IPS-NIHi7 (cell line): Measurements from ENCODE around the gene ERC1.
A peak's percentile ranks its signal among the peaks of the same experiment; 100 is the strongest.
"Not testable (repeated sequence)": the region's sequence is repeated elsewhere in the genome, so short reads cannot be mapped to it uniquely, and the experiment has no call there.

Source experiments
- DNase-seq: peaks from one replicate; pipeline ENCODE4 v3.0.0; 2012; ENCODE audit warnings: mixed read lengths; ENCODE audit errors: extremely low spot score

The ERC1 gene

GRCh38 chr12:1073652-1074051, 82.6 kb downstream of the ERC1 start:
- no peak for DNase-seq

- DNase-seq: no peak
These were observed 86.2 kb downstream of the ERC1 start for GRCh38 chr12:1077036-1077803.

DNA sequence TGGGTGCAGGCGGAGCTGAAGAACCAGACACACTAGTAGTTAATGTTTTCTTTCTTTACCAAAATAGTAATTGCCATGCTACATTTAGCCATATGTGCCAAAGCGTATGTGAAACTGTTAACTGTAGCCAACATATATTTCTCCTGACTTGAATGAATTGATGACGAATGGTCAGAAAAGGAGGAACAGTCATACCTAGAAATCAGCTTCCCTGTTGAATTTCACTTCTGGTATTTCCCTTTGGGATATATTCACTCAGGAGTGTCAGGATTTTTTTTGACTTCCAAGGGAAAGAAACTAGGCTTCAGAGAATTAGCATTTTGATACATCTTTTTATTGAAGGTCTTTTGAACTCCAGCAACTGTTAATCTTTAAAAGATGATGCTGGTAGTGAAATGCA, 87.0 kb downstream of the ERC1 start:
- DNase-seq: no peak

DNA sequence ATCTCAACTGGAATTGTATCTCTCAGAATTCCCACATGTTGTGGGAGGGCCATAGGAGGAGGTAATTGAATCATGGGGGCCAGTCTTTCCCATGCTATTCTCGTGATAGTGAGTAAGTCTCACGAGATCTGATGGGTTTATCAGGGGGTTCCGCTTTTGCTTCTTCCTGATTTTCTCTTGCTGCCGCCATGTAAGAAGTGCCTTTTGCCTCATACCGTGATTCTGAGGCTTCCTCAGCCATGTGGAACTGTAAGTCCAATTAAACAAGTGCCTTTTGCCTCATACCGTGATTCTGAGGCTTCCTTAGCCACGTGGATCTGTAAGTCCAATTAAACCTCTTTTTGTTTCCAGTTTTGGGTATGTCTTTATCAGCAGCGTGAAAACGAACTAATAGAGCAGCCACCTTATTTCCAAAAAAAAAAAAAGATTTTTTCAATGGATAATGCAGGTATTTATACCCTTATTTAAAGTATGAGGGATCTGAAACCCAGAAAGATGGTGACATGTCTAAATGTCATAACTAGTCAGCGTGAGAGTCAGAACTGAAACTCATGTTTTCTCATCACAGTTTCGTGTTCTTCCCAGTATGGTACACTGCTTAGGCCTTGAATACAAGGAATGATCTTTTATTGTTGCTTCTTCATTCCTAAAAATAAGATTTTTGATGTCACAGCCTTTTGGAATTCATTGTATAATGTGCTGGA, 89.6 kb downstream of the ERC1 start:
- DNase-seq: no peak

- no peak for DNase-seq
These were observed 92.3 kb downstream of the ERC1 start for GRCh38 chr12:1083151-1083888.

DNA sequence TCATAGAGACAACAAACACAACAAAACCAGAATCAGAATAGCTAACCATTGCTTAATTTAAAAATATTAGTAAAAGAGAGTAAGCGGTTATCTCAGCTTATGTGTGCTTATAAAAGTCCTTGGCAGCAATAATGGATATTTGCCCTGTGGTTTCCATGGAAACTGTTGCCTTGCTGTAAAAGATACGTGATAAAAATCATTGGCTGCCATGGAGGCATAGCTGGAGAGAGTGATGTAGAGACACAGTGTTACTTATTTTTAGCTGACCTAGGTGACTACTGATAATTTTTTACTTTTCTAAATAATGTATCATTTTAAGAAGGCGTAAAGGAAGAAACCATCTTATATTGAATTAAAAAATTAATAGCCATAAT, 92.9 kb downstream of the ERC1 start:
- no peak for DNase-seq

GRCh38 chr12:1091350-1091749, 100.3 kb downstream of the ERC1 start:
- no peak for DNase-seq

DNA sequence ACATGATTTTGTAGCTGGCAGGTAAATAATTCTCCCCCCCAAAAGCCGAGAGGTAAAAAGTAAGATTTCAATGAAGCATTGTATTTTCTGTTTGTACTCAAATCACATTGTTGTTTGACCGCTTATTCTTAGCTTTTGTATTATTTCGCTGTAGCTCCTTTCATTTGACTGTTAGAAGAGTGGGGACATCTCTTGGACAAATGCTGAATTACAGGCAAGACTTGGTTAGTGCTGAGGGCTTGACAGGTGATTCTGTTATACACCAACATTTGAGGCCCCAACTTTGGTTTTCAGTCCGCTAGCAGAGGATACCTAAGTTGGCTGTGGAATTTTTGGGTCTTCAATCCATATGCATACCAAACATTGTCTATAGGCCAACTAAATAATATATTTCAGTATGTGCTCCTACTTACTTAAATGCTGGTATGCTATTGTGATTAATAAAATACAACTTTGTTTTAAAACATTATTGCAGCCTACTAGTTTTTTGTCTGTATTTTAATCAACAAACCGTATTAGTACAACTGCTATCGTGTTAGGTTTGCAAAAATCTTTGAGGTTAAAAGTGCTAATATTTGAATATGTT, 102.2 kb downstream of the ERC1 start:
- DNase-seq: peak; percentile 52

- DNase-seq: no peak
These were observed 103.7 kb downstream of the ERC1 start for GRCh38 chr12:1094714-1095113.

- no peak for DNase-seq
These were observed 108.1 kb downstream of the ERC1 start for GRCh38 chr12:1099158-1099557.

- not testable (repeated sequence) for DNase-seq
These were observed 108.6 kb downstream of the ERC1 start for GRCh38 chr12:1099618-1100017.

GRCh38 chr12:1102115-1102514, 111.1 kb downstream of the ERC1 start:
- DNase-seq: no peak

DNA sequence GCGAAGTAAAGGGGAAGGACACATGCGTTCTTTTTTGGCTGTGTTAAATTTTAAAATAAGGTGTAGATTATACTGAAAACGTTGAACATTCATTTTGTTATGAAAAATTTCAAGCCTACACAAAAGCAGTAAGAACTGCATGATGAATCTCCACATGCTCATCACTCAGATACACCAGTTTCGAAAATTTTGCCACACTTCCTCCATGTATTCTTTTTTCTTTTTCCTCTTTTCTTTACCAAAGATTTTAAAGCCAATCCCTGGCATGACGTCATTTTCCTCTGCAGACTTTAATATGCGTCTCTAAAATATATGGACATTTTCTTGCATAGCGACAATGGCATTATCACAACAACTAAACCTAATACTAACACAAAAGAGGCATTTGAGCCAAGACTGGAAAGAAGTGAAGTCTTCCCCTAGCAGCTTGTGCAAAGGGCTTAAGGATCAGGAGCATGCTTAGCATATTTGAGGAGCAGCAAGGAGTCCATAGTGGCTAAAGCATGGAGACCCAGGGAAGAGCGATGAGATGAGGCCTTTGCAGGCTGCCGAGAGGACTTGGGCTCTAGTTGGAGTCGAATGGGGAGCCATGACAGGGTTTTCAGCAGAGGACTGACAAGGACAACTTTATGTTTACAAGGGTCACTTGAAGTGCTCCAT, 111.9 kb downstream of the ERC1 start:
- DNase-seq: no peak

DNA sequence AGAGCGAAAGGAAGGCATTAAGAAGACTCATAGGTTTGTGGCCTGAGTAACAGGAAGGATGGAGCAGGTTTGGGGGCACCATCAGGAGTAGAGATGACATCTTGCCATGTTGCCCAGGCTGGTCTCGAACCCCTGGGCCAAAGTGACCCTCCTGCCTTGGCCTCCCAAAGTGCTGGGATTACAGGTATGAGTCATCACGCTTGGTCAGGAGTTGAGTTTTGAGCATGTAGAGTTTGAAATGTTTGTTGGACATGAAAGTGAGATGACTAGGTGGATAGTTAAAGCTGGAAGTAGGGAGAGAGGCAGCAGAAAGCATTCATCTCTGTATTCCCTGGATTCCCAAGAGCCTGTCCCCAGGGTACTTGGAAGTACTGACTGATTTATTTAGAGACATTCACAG, 112.6 kb downstream of the ERC1 start:
- DNase-seq: no peak

DNA sequence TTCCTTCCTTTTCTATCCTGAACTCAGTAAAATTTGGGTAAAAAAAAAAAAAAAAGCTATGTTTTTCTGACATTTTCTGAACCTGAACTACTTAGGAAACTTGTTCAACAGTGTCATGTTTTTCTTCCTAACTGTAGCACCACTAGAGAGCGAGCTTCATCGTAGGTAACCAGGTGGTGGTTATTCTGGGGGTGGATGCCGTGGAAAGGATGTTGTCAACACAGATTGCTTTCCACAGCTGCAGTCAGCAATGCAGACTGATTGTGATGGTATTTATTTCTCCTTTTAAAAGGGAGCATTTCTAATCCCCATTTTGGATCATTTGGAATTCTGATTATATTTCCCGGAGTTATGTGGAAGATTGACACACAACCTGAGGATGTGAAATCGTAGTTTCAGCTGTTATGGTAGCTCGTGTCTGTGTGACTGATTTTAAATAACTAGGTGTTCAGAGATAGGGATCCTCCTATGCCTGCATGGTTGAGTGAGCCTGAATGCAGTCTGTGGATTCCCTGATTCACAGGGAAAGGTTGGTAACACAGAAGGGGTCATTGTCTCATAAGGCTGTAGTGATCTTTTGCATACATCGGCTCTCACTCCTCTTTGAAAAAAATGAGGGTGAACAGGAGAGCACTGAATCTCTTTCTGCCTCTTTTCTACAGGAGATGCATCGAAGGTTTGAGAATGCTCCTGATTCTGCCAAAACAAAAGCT, 113.2 kb downstream of the ERC1 start:
- no peak for DNase-seq

GRCh38 chr12:1107669-1108068, 116.6 kb downstream of the ERC1 start:
- DNase-seq: no peak

GRCh38 chr12:1108276-1108675, 117.3 kb downstream of the ERC1 start:
- no peak for DNase-seq

GRCh38 chr12:1115484-1116231, 124.6 kb downstream of the ERC1 start:
- DNase-seq: no peak

DNA sequence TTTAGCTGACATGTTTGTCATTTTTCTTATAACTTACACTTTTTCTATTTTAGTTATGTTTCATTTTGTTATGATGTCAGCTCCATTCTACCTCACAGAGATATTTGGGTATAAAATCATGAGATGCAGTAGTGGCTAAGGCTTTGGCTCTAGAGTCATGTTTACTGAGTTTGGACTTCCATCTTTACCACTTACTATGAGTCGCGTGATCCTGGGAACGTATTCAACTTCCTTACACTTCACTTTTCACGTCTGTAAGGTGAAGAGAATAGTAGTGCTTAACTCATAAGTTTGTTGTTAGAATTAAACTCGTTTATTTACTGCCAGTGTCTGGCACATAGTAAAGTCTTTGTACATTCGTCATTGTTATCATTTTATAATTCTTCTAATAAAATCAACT, 126.3 kb downstream of the ERC1 start:
- DNase-seq: no peak

DNA sequence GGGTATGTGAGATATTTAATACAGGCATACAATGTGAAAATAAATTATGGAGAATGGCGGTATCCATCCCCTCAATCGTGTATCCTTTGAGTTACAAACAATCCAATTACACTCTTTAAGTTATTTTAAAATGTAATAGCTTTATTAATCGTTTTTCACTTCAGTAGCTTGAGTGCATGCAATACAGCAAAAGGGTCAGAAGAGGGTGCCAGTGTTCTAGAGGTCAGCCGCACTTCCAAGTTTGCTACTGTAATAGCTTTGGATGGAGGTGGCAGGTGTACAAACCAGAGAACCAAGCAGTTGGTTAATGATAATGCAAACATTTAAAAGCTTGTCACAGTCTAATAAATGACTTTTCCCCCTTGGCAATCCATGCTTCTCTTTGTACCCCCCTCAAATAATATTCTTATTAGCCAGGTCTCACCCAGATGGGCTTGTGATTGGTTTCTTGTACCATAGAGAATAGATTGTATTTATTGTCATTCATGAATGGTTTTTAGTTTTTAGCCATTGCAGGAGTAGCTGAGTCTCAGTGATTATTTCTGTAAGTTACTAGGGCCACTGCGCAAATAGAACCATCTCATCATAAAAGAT, 127.0 kb downstream of the ERC1 start:
- peak; percentile 55 for DNase-seq
